Measurements from ENCODE around the gene BBC3. TPM values are rescaled to one million over a fixed set of nuclear protein-coding genes. Genes with fewer than 3 reads are reported as not detected.
A peak's percentile ranks its signal among the peaks of the same experiment; 100 is the strongest.

Gene BBC3
- total and polyA plus RNA-seq, 2 experiments from 2014 or later = 6.3 to 14.6 TPM

GRCh38 chr19:47260476-47260875, 29.5 kb upstream of the BBC3 start:
- Histone ChIP-seq H3F3A (ENCODE audit: insufficient read depth) (peaks cover 10% of the 10 kb centered on the region), H3K9me2 (ENCODE audit: insufficient read depth) (no peaks in the 10 kb centered on the region), H3K27me3 (replicated peaks; ENCODE audit: insufficient read depth) (no peaks in the 10 kb centered on the region), H3K4me2 (ENCODE audit: unreplicated experiment) (no peak overlapping the region), H3K9ac (no peak overlapping the region), H4K20me1 (ENCODE audit: insufficient read depth) (no peaks in the 10 kb centered on the region), H3K79me2 (ENCODE audit: insufficient read depth) (peaks cover 74% of the 10 kb centered on the region), H3K4me3 (no peak overlapping the region), H3K27ac (no peak overlapping the region), H3K36me3 (ENCODE audit: low read depth) (no peaks in the 10 kb centered on the region), H3K9me3 (ENCODE audit: low read depth) (no peaks in the 10 kb centered on the region), H3K4me1 (ENCODE audit: insufficient read depth) (peaks cover 18% of the 10 kb centered on the region), H2AFZ (no peak overlapping the region)
- 93 to 99% methylated on average over 16 to 17 of the region's 17 CpGs for WGBS, 2 experiments (ENCODE audit: low coverage in 1 of 2, low lambda C conversion rate in 2 of 2, missing lambda C conversion rate in 2 of 2)
- TF ChIP-seq EZH2phosphoT487 (IDR thresholded peaks at IDR 0.05; ENCODE audit: insufficient read depth, low read depth) (no peak), EZH2 (IDR thresholded peaks at IDR 0.05; ENCODE audit: insufficient read depth, poor library complexity, severe bottlenecking) (no peak)
- no peak for DNase-seq
- in situ Hi-C loops (cut with MboI) = no loop called here

GRCh38 chr19:47258895-47259555, 28.0 kb upstream of the BBC3 start:
- no peak overlapping the region for H3K27ac ChIP-seq
- H3K4me3 ChIP-seq = peak overlapping the region; percentile 84; the same call in 1 of the 2 replicates
- H3K79me2 ChIP-seq (ENCODE audit: insufficient read depth) = peaks cover 62% of the 10 kb centered on the region
- no peaks in the 10 kb centered on the region for H4K20me1 ChIP-seq (ENCODE audit: insufficient read depth)
- H3K9ac ChIP-seq = peak overlapping the region; percentile 92
- H3K9me3 ChIP-seq (ENCODE audit: low read depth) = no peaks in the 10 kb centered on the region
- in situ Hi-C loops (cut with MboI) = no loop called here
- no peaks in the 10 kb centered on the region for H3K27me3 ChIP-seq (replicated peaks; ENCODE audit: insufficient read depth)
- peak overlapping the region; percentile 88 for H3K4me2 ChIP-seq (ENCODE audit: unreplicated experiment)
- H3F3A ChIP-seq (ENCODE audit: insufficient read depth) = peaks cover 11% of the 10 kb centered on the region
- 61 to 64% methylated on average over 6 of the region's 6 CpGs for WGBS, 2 experiments (ENCODE audit: low coverage in 1 of 2, low lambda C conversion rate in 2 of 2, missing lambda C conversion rate in 2 of 2)
- no peaks in the 10 kb centered on the region for H3K9me2 ChIP-seq (ENCODE audit: insufficient read depth)
- no peak overlapping the region for H2AFZ ChIP-seq
- no peak for TF ChIP-seq EZH2 (IDR thresholded peaks at IDR 0.05; ENCODE audit: insufficient read depth, poor library complexity, severe bottlenecking)
- no peak for TF ChIP-seq EZH2phosphoT487 (IDR thresholded peaks at IDR 0.05; ENCODE audit: insufficient read depth, low read depth)
- H3K36me3 ChIP-seq (ENCODE audit: low read depth) = no peaks in the 10 kb centered on the region
- DNase-seq = no peak
- peaks cover 19% of the 10 kb centered on the region for H3K4me1 ChIP-seq (ENCODE audit: insufficient read depth)

- Histone ChIP-seq H4K20me1 (ENCODE audit: insufficient read depth) (no peaks in the 10 kb centered on the region), H3K9me3 (ENCODE audit: low read depth) (no peaks in the 10 kb centered on the region), H3K4me3 (peak overlapping the region; percentile 84), H3K27ac (peak overlapping the region; percentile 92), H3K4me2 (ENCODE audit: unreplicated experiment) (peak overlapping the region; percentile 88), H3K4me1 (ENCODE audit: insufficient read depth) (peaks cover 25% of the 10 kb centered on the region), H3K9me2 (ENCODE audit: insufficient read depth) (no peaks in the 10 kb centered on the region), H3K27me3 (replicated peaks; ENCODE audit: insufficient read depth) (no peaks in the 10 kb centered on the region), H2AFZ (no peak overlapping the region), H3K9ac (peak overlapping the region; percentile 92), H3K36me3 (ENCODE audit: low read depth) (no peaks in the 10 kb centered on the region), H3F3A (ENCODE audit: insufficient read depth) (peaks cover 17% of the 10 kb centered on the region), H3K79me2 (ENCODE audit: insufficient read depth) (peaks cover 56% of the 10 kb centered on the region)
- in situ Hi-C loops (cut with MboI) = no loop called here
- no peak for TF ChIP-seq EZH2 (IDR thresholded peaks at IDR 0.05; ENCODE audit: insufficient read depth, poor library complexity, severe bottlenecking)
- no peak for TF ChIP-seq EZH2phosphoT487 (IDR thresholded peaks at IDR 0.05; ENCODE audit: insufficient read depth, low read depth)
- DNase-seq = no peak
- WGBS, 2 experiments (ENCODE audit: low coverage in 1 of 2, low lambda C conversion rate in 2 of 2, missing lambda C conversion rate in 2 of 2) = 66 to 77% methylated on average over 9 of the region's 9 CpGs
Measured at GRCh38 chr19:47258434-47258833, 27.4 kb upstream of the BBC3 start.

GRCh38 chr19:47257411-47258169, 26.6 kb upstream of the BBC3 start:
- WGBS, 2 experiments (ENCODE audit: low coverage in 1 of 2, low lambda C conversion rate in 2 of 2, missing lambda C conversion rate in 2 of 2) = 1 to 2% methylated on average over 19 to 28 of the region's 29 CpGs
- H3K9me2 ChIP-seq (ENCODE audit: insufficient read depth) = no peaks in the 10 kb centered on the region
- H3K79me2 ChIP-seq (ENCODE audit: insufficient read depth) = peaks cover 48% of the 10 kb centered on the region
- peak overlapping the region; percentile 88 for H3K4me2 ChIP-seq (ENCODE audit: unreplicated experiment)
- H4K20me1 ChIP-seq (ENCODE audit: insufficient read depth) = no peaks in the 10 kb centered on the region
- in situ Hi-C loops (cut with MboI) = no loop called here
- H3K4me3 ChIP-seq = peak overlapping the region; percentile 84
- H3K27me3 ChIP-seq (replicated peaks; ENCODE audit: insufficient read depth) = no peaks in the 10 kb centered on the region
- peaks cover 24% of the 10 kb centered on the region for H3F3A ChIP-seq (ENCODE audit: insufficient read depth)
- no peak for DNase-seq
- peak overlapping the region; percentile 92 for H3K27ac ChIP-seq
- no peaks in the 10 kb centered on the region for H3K36me3 ChIP-seq (ENCODE audit: low read depth)
- TF ChIP-seq EZH2 (IDR thresholded peaks at IDR 0.05; ENCODE audit: insufficient read depth, poor library complexity, severe bottlenecking) = no peak
- no peak for TF ChIP-seq EZH2phosphoT487 (IDR thresholded peaks at IDR 0.05; ENCODE audit: insufficient read depth, low read depth)
- H2AFZ ChIP-seq = peak overlapping the region; percentile 32; the same call in 1 of the 2 replicates
- peaks cover 33% of the 10 kb centered on the region for H3K4me1 ChIP-seq (ENCODE audit: insufficient read depth)
- peak overlapping the region; percentile 92 for H3K9ac ChIP-seq
- no peaks in the 10 kb centered on the region for H3K9me3 ChIP-seq (ENCODE audit: low read depth)

Measured in GM23248 (cell line).